Body of pancreas (tissue), 4 donors: Measurements from ENCODE around the gene ZNF730. TPM values are rescaled to one million over a fixed set of nuclear protein-coding genes. Genes with fewer than 3 reads are reported as not detected.
"Not testable (repeated sequence)": the region's sequence is repeated elsewhere in the genome, so short reads cannot be mapped to it uniquely, and the experiment has no call there.

Experiments used
- ATAC-seq: fragments of 150-250 bp; one replicate; pipeline ENCODE4 v1.9.1; 2016
- DNase-seq, 4 donors: peaks; one replicate each; pipeline ENCODE4 v3.0.0-alpha.2; 2019
- H3K27ac ChIP-seq, 4 donors: fragments of 200-600 bp; sonication (generic); 1 replicate in 3 of 4; 2 replicates in 1 of 4; pipeline versions ENCODE4 v1.5.1 to v1.6.1; 2016 to 2019; ENCODE audit warnings: mild to moderate bottlenecking in 1 of 4, mixed read lengths in 1 of 4, moderate library complexity in 1 of 4
- H3K27me3 ChIP-seq, 2 donors: fragments of 200-600 bp; sonication (generic); one replicate each; pipeline ENCODE4 v1.6.0; 2016; ENCODE audit warnings: mild to moderate bottlenecking in 1 of 2
- H3K36me3 ChIP-seq, 2 donors: fragments of 200-600 bp; sonication (generic); replicated peaks in 1 of 2; 2 replicates each; pipeline ENCODE4 v1.5.1; 2016; ENCODE audit warnings: low read depth in 2 of 2; ENCODE audit not compliant: insufficient read depth in 1 of 2
- H3K4me1 ChIP-seq: fragments of 200-600 bp; sonication (generic); one replicate; pipeline ENCODE4 v1.6.0; 2016
- H3K4me3 ChIP-seq, 2 donors: fragments of 200-600 bp; sonication (generic); 1 replicate in 1 of 2; 2 replicates in 1 of 2; pipeline ENCODE4 v1.5.1; 2016 to 2019
- H3K9me3 ChIP-seq, 3 donors: fragments of 200-600 bp; sonication (generic); 1 replicate in 2 of 3; 2 replicates in 1 of 3; pipeline ENCODE4 v1.5.1; 2016
- POLR2A ChIP-seq, 3 donors: fragments of 450-650 bp; IDR thresholded peaks; one replicate each; pipeline ENCODE4 v1.6.1; 2016; ENCODE audit warnings: antibody characterized with exemption in 3 of 3, mild to moderate bottlenecking in 2 of 3
- WGBS, 2 donors: methylation state at CpG; one replicate each; pipeline ENCODE4 v1.1.5; 2017; 5-methylcytosine and 5-hydroxymethylcytosine counted together
- intact Hi-C: fragments of 100-400 bp; cut with DNase I; formaldehyde crosslinking; loops from one replicate; pipeline ENCODE4 v1.15.1; 2023
- total RNA-seq, 2 donors: library from RNA; depleted of rRNA; stranded (reverse); fragments of >200 nt; gene quantifications; one replicate each; pipeline ENCODE4 v1.1.0, GENCODE V29; 2016
- TF ChIP-seq, protein P1 (sequence below), 7 experiments: fragments of 450-650 bp in 4 of 7; fragments of 200-600 bp in 3 of 7; sonication (generic) in 3 of 7; IDR thresholded peaks; one replicate each; pipeline ENCODE4 v1.5.1; 2016 to 2019; ENCODE audit warnings: antibody characterized with exemption in 7 of 7

The ZNF730 gene
- total RNA-seq = not detected

DNA sequence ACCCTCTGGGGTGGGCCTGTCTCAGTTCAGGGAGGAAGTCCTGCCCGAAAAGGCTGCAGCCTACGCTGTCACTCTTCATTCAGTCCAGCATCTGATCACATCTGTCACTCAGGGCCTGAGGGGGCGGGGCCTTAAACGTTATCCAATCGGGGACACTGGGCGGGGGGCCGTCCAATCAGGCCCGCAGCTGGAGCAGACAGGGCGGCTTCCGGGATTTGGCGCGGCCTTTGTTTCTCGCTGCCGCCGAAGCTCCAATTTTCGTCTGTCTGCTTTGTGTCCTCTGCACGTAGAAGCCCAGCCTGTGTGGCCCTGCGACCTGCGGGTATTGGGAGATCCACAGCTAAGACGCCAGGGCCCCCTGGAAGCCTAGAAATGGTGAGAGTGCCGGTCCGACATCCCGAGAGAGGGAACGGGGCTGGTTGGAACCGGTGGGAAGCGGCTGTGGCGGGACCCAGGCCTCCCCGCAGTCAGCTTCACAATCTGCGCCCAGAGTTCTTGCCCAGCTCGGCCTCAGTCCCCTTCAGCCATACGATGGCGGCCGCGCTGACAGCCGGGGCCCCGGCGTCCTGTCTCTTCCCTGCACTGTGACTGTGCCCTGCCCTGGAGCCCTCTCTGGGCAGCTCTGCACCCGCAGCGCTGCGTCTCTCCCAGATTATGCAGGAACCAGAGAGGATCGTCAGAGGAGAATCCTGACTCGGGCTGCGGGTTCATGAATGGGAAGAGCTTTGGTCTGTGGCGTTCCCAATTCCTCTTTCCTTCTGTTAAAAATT, at the start of gene ZNF730:
ZNF730 (plus strand) TSS at position 224 of the 770 bp plus-strand sequence; CDS start at position 373, 149 bp downstream.
- Histone ChIP-seq H3K4me3 (no peak within 1 kb of the TSS), H3K27me3 (no peaks in the 10 kb centered on the region), H3K27ac (no peak within 1 kb of the TSS), H3K4me1 (peaks cover 5% of the 10 kb centered on the region), H3K36me3 (no peaks in the 10 kb centered on the region), H3K9me3 (no peaks in the 10 kb centered on the region)
- WGBS, 2 donors = 0 to 1% methylated on average over 26 to 37 of the region's 44 CpGs
- ATAC-seq = peak; percentile 52
- TF ChIP-seq POLR2A (IDR thresholded peaks at IDR 0.05) = no peak
- TF ChIP-seq, protein P1, sequence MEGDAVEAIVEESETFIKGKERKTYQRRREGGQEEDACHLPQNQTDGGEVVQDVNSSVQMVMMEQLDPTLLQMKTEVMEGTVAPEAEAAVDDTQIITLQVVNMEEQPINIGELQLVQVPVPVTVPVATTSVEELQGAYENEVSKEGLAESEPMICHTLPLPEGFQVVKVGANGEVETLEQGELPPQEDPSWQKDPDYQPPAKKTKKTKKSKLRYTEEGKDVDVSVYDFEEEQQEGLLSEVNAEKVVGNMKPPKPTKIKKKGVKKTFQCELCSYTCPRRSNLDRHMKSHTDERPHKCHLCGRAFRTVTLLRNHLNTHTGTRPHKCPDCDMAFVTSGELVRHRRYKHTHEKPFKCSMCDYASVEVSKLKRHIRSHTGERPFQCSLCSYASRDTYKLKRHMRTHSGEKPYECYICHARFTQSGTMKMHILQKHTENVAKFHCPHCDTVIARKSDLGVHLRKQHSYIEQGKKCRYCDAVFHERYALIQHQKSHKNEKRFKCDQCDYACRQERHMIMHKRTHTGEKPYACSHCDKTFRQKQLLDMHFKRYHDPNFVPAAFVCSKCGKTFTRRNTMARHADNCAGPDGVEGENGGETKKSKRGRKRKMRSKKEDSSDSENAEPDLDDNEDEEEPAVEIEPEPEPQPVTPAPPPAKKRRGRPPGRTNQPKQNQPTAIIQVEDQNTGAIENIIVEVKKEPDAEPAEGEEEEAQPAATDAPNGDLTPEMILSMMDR (IDR thresholded peaks at IDR 0.05) = no peak
- intact Hi-C loops = no loop called here
- DNase-seq = peak in 2 of 4 donors; percentile 24 to 37

DNA sequence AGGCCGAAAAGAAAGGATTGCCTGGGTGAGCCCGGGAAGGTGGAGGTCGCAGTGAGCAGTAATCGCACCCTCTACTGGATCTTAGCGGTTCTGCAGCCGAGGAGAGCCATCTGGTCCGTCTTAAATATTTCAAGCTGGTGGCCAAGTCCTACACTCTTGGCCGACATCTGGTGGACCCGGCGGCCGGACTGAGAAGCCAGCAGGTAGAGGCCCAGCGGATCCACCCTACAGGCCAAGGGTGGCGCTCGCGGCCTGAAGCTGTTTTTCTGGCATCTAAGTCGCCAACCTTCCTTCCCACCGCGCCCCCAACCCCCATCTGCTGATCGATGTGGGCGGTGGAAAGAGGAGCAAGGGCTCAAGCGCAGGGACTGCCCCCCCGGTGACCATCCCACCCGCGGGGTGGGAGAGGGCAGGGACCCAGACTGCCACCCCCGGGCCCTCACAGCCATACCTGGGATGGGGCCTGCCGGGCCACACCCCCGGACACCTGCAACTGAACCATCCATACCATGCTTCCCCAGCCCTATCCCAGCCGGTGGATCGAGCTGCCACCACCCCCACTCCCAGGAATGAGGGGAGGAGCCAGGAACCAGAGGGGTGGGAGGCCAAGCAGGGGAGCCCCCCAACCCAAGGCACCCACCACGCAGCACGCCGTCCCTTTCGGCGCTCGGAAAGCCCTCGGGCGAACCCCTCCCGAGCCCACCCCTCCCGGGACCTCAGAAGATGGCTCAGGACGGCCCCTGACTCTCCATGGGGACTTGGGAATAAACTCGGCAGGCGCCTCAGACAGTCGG, 46.3 kb upstream of the ZNF730 start:
- Histone ChIP-seq H3K9me3 (no peaks in the 10 kb centered on the region), H3K4me1 (peaks cover 13% of the 10 kb centered on the region), H3K36me3 (no peaks in the 10 kb centered on the region), H3K27me3 (no peaks in the 10 kb centered on the region), H3K4me3 (no peak overlapping the region), H3K27ac (no peak overlapping the region)
- intact Hi-C loops = no loop called here
- peak; percentile 33 for ATAC-seq
- TF ChIP-seq, protein P1 (IDR thresholded peaks at IDR 0.05) = peak in 5 of 7 experiments; percentile 3 to 30 (median 21)
- TF ChIP-seq POLR2A (IDR thresholded peaks at IDR 0.05) = no peak
- DNase-seq = peak; percentile 12 to 38 (median 14)
- WGBS, 2 donors = 5 to 9% methylated on average over 21 to 43 of the region's 43 CpGs

DNA sequence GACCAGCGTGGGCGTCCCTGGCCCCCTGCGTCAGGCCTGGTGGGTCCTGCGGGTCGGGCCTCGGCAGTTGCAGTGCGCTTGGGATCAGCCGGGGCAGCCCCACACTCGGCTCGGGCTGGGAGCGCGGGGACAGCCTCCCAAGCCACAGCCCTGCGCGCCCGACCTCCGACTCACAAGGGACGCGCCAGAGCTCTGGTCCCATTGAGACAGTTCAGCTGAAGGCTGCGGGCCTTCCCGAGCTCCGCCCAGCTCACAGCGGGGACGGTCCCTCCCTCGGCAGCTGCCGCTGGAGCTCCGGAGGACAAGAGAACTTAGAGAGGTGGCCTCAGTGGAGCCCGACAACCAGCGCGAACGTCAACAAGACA, 45.7 kb upstream of the ZNF730 start:
- no peak overlapping the region for H3K4me3 ChIP-seq
- H3K4me1 ChIP-seq = peaks cover 13% of the 10 kb centered on the region
- ATAC-seq (no peak), DNase-seq (peak in 2 of 4 donors; percentile 11 to 21)
- H3K36me3 ChIP-seq = no peaks in the 10 kb centered on the region
- WGBS, 2 donors = 1% methylated on average over 30 of the region's 30 CpGs; no CpG with 5 or more reads in 1 of the 2 donors
- no peaks in the 10 kb centered on the region for H3K27me3 ChIP-seq
- no peak for TF ChIP-seq POLR2A (IDR thresholded peaks at IDR 0.05)
- TF ChIP-seq, protein P1 (IDR thresholded peaks at IDR 0.05) = no peak
- no peak overlapping the region for H3K27ac ChIP-seq
- intact Hi-C loops = no loop called here
- no peaks in the 10 kb centered on the region for H3K9me3 ChIP-seq

DNA sequence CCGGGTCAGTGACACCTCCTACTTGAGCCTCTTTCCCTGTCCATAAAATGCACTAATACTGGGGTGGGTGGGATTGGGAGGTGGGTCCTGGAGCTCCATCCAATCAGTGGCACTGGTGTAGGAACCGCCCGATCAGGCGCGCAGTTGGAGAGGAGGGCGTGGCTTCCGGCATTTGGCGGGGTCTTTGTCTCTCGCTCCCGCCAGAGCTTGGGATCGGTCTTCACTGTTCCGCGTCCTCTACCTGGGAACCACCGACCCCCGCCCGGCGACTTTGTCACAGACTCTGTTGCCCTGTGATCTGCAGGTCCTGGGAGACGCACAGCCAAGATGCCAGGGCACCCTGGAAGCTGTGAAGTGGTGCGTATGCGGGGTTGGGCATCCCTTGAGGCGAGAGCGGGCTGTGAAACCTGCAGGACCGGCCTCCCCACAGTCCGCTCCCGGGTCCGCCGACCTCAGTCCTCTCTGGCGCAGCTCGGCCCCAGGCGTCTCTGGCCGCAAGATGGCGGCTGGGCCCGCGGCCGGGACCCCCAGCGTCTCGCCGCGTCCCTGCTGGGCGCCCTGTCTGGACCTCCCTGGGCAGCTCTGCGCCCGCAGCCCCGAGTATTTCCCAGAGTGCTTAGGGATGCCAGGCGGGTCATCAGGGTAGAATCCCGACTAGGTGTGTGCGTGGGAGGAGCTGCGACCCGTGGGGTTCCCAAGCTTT, 41.6 kb upstream of the ZNF730 start:
- Histone ChIP-seq H3K4me3 (peak overlapping the region in 1 of 2 donors; percentile 17), H3K27ac (peak overlapping the region in 1 of 4 donors; percentile 5), H3K27me3 (no peaks in the 10 kb centered on the region), H3K36me3 (no peaks in the 10 kb centered on the region), H3K4me1 (peaks cover 13% of the 10 kb centered on the region), H3K9me3 (no peaks in the 10 kb centered on the region)
- TF ChIP-seq, protein P1 (IDR thresholded peaks at IDR 0.05) = no peak
- no peak for TF ChIP-seq POLR2A (IDR thresholded peaks at IDR 0.05)
- intact Hi-C loops = no loop called here
- DNase-seq = peak; percentile 28 to 46 (median 41)
- WGBS, 2 donors = 0 to 2% methylated on average over 17 to 46 of the region's 48 CpGs
- ATAC-seq = peak; percentile 62

DNA sequence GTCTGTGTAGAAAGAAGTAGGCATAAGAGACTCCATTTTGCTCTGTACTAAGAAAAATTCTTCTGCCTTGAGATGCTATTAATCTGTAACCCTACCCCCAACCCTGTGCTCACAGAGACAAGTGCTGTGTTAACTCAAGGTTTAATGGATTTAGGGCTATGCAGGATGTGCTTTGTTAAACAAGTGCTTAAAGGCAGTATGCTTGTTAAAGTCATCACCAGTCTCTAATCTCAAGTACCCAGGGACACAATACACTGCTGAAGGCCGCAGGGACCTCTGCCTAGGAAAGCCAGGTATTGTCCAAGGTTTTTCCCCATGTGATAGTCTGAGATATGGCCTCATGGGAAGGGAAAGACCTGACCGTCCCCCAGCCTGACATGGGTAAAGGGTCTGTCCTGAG, 39.0 kb upstream of the ZNF730 start:
- H3K27ac ChIP-seq, H3K36me3 ChIP-seq, DNase-seq, ATAC-seq, H3K4me1 ChIP-seq, H3K27me3 ChIP-seq, H3K9me3 ChIP-seq, intact Hi-C loops, H3K4me3 ChIP-seq: not testable (repeated sequence)
- 63 to 68% methylated on average over 2 of the region's 2 CpGs for WGBS, 2 donors
